Suprapubic skin (tissue), 3 donors: ENCODE results near the gene IRAK1.

Source experiments
- CTCF ChIP-seq, 2 donors: fragments of 200-600 bp in 1 of 2; fragments of 450-650 bp in 1 of 2; sonication (generic) in 1 of 2; IDR thresholded peaks; one replicate each; pipeline ENCODE4 v1.5.1; 2016 to 2019; ENCODE audit warnings: antibody characterized with exemption in 2 of 2, mild to moderate bottlenecking in 1 of 2, moderate library complexity in 1 of 2
- POLR2AphosphoS5 ChIP-seq, 3 donors: sonication (generic); formaldehyde crosslinking; IDR thresholded peaks; one replicate each; pipeline ENCODE4 v1.6.1; 2017; ENCODE audit warnings: antibody characterized with exemption in 3 of 3

- TF ChIP-seq POLR2AphosphoS5 (IDR thresholded peaks at IDR 0.05) (no peak), CTCF (IDR thresholded peaks at IDR 0.05) (no peak)
Observed at GRCh38 chrX:153974726-153975286, 44.9 kb downstream of the IRAK1 start.
